Thoracic aorta (tissue), 2 donors: Measurements from ENCODE around the gene FAM8A1. TPM values are rescaled to one million over a fixed set of nuclear protein-coding genes. Genes with fewer than 3 reads are reported as not detected.
A peak's percentile ranks its signal among the peaks of the same experiment; 100 is the strongest.
"Not testable (repeated sequence)": the region's sequence is repeated elsewhere in the genome, so short reads cannot be mapped to it uniquely, and the experiment has no call there.

Experiments used
- ATAC-seq: fragments of 150-250 bp; one replicate; pipeline ENCODE4 v1.8.0; 2017; ENCODE audit warnings: low read depth; ENCODE audit not compliant: insufficient number of reproducible peaks, low FRiP score
- DNase-seq: peaks from one replicate; pipeline ENCODE4 v3.0.0-alpha.2; 2020; ENCODE audit warnings: low spot score
- H3K27ac ChIP-seq, 2 donors: fragments of 200-600 bp; sonication (generic); 1 replicate in 1 of 2; 2 replicates in 1 of 2; pipeline ENCODE4 v1.5.1; 2016; ENCODE audit warnings: mild to moderate bottlenecking in 2 of 2, moderate library complexity in 2 of 2
- H3K27me3 ChIP-seq: fragments of 200-600 bp; sonication (generic); replicated peaks from 2 replicates; pipeline ENCODE4 v1.6.0; 2016; ENCODE audit warnings: mild to moderate bottlenecking; ENCODE audit not compliant: insufficient read depth
- H3K36me3 ChIP-seq: fragments of 200-600 bp; sonication (generic); one replicate; pipeline ENCODE4 v1.5.1; 2016
- H3K4me1 ChIP-seq, 2 donors: fragments of 200-600 bp; sonication (generic); 1 replicate in 1 of 2; 2 replicates in 1 of 2; pipeline versions ENCODE4 v1.5.1 to v1.6.0; 2016; ENCODE audit warnings: low read depth in 2 of 2, mild to moderate bottlenecking in 1 of 2; ENCODE audit not compliant: control insufficient read depth in 1 of 2
- H3K4me3 ChIP-seq: fragments of 200-600 bp; sonication (generic); 2 replicates; pipeline ENCODE4 v1.5.1; 2016; ENCODE audit warnings: mild to moderate bottlenecking
- H3K9me3 ChIP-seq: fragments of 200-600 bp; sonication (generic); 2 replicates; pipeline ENCODE4 v1.5.1; 2016
- CTCF ChIP-seq: fragments of 200-600 bp; sonication (generic); IDR thresholded peaks from one replicate; pipeline ENCODE4 v1.5.1; 2019; ENCODE audit warnings: antibody characterized with exemption
- total RNA-seq, 2 donors: library from RNA; depleted of rRNA; stranded (reverse); fragments of >200 nt; gene quantifications; one replicate each; pipeline versions ENCODE4 v1.1.0 to v1.2.3, GENCODE V29; 2016

FAM8A1 gene
- total RNA-seq, 2 donors from 2014 or later = 36.4 to 38.6 TPM

DNA sequence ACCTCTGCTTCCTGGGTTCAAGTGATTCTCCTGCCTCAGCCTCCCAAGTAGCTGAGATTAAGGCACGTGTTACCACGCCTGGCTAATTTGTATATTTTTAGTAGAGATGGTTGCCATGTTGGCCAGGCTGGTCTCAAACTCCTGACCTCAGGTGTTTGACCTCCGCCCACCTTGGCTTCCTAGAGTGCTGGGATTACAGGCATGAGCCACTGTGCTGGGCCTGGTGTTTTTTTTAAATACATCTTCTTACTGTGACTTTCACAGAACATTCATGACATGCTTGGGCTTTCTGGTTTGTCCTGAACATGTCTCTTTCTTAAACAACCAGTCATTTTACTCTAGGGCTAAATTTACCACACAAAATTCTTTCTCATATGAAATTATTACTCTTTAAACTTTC, 34.7 kb upstream of the FAM8A1 start:
- Histone ChIP-seq H3K9me3 (no peaks in the 10 kb centered on the region), H3K27me3 (no peaks in the 10 kb centered on the region), H3K4me3 (no peak overlapping the region), H3K27ac (no peak overlapping the region), H3K36me3 (no peaks in the 10 kb centered on the region), H3K4me1 (peaks cover 4 to 13% of the 10 kb centered on the region in 2 donors)
- no peak for TF ChIP-seq CTCF
- no peak for ATAC-seq
- no peak for DNase-seq

DNA sequence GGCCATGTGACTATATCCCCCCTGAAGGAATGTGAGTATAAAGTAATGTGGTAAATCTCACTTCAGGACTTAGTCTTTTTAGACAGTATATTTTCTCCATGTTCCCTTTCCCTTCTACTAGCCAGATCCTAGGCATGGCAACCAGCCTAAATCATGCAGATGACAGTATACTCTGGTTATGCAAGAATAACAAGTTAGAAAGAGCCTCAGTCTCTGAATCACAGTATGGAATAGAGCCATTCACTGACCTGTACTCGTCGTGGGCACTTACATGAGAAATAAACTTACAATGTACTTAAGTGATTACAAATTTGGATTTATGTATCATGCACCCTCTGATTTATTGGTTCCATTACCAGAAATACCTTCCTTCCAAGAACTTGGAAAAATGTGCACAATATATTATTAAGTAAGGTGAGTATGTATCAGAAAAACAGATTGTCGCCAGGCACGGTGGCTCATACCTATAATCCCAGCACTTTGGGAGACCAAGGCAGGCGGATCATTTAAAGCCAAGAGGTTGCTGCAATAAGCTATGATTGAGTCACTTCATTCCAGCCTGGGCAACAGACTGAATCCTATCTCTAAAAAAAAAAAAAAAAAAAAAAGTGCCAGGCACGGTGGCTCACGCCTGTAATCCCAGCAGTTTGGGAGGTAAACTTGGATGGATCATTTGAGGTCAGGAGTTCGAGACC, 25.1 kb upstream of the FAM8A1 start:
- no peak for TF ChIP-seq CTCF
- DNase-seq = no peak
- Histone ChIP-seq H3K4me3 (no peak overlapping the region), H3K27ac (no peak overlapping the region), H3K4me1 (no peaks in the 10 kb centered on the region), H3K27me3 (no peaks in the 10 kb centered on the region), H3K36me3 (no peaks in the 10 kb centered on the region), H3K9me3 (peaks cover 4% of the 10 kb centered on the region)
- peak; percentile 83 for ATAC-seq

DNA sequence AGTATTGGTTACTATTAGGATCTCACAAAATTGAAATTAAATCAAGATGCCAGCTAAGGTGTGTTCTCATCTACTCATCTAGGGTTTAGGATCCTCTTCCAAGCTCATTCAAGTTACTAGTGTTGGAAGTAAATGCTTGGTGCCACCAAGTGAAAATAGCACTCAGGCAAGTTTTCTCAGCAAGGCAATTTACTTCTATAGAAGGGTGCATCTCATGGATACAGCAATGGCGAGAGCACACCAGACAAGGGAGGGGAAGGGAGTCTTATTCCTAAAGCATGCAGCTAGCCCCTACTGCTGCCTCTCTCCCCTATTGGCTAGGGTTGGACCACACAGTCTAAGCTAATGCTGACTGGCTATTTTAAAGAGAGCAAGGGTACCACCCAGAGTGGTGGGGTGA, 23.0 kb upstream of the FAM8A1 start:
- ATAC-seq = no peak
- H3K9me3 ChIP-seq = peaks cover 4% of the 10 kb centered on the region
- no peaks in the 10 kb centered on the region for H3K36me3 ChIP-seq
- no peak for TF ChIP-seq CTCF
- no peaks in the 10 kb centered on the region for H3K27me3 ChIP-seq
- H3K4me1 ChIP-seq = no peaks in the 10 kb centered on the region
- no peak overlapping the region for H3K4me3 ChIP-seq
- DNase-seq = no peak
- H3K27ac ChIP-seq = no peak overlapping the region

DNA sequence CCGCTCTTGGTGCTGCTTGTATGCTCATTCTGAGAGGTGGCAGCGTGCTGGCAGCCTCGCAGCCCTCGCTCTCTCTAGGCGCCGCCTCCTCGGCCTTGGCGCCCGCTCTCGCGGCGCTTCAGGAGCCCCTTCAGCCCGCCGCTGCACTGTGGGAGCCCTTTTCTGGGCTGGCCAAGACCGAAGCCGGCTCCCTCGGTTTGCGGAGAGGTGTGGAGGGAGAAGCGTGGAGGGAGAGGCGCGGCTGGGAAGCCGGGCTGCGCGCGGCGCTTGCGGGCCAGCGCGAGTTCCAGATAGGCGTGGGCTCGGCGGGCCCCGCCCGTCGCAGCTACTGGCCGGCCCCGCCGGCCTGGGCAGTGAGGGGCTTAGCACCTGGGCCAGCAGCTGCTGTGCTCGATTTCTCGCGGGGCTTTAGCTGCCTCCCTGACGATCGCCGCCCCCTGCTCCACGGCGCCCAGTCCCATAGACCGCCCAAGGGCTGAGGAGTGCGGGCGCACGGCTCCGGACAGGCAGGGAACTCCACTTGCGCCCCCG, 19.5 kb upstream of the FAM8A1 start:
- Histone ChIP-seq H3K4me3 (peak overlapping the region; percentile 91), H3K4me1 (peaks cover 4 to 10% of the 10 kb centered on the region in 2 donors), H3K9me3 (peaks cover 4% of the 10 kb centered on the region), H3K36me3 (no peaks in the 10 kb centered on the region), H3K27ac (peak overlapping the region in 1 of 2 donors; percentile 66), H3K27me3 (no peaks in the 10 kb centered on the region)
- no peak for TF ChIP-seq CTCF
- DNase-seq (no peak), ATAC-seq (no peak)

- not testable (repeated sequence) for H3K27ac ChIP-seq, DNase-seq, ATAC-seq, H3K27me3 ChIP-seq, H3K36me3 ChIP-seq, H3K9me3 ChIP-seq, H3K4me3 ChIP-seq
- H3K4me1 ChIP-seq = peaks cover 4 to 10% of the 10 kb centered on the region in 2 donors
These were observed 18.8 kb upstream of the FAM8A1 start for GRCh38 chr6:17581282-17581681.
